AG09309 (cell line): Measurements from ENCODE around the gene TOB2.
"Not testable (repeated sequence)": the region's sequence is repeated elsewhere in the genome, so short reads cannot be mapped to it uniquely, and the experiment has no call there.

Experiments
- DNase-seq: peaks from one replicate; pipeline ENCODE4 v3.0.0-alpha.2; 2010; ENCODE audit warnings: low read depth
- H3K4me3 ChIP-seq: 2 replicates; pipeline ENCODE4 v1.5.1; 2011; ENCODE audit warnings: mild to moderate bottlenecking, low read depth, low read length, moderate library complexity; ENCODE audit not compliant: control insufficient read depth
- CTCF ChIP-seq: IDR thresholded peaks from 2 replicates; pipeline ENCODE4 v1.5.1; 2011; ENCODE audit warnings: mild to moderate bottlenecking, low read depth, low read length, inconsistent platforms; ENCODE audit not compliant: insufficient read depth, control insufficient read depth; ENCODE audit errors: missing control alignments

TOB2 gene

GRCh38 chr22:41447435-41448188 lies 1.0 kb upstream of the TOB2 start:
- TF ChIP-seq CTCF = no peak
- no peak for DNase-seq
- peak overlapping the region; percentile 99 for H3K4me3 ChIP-seq

DNA sequence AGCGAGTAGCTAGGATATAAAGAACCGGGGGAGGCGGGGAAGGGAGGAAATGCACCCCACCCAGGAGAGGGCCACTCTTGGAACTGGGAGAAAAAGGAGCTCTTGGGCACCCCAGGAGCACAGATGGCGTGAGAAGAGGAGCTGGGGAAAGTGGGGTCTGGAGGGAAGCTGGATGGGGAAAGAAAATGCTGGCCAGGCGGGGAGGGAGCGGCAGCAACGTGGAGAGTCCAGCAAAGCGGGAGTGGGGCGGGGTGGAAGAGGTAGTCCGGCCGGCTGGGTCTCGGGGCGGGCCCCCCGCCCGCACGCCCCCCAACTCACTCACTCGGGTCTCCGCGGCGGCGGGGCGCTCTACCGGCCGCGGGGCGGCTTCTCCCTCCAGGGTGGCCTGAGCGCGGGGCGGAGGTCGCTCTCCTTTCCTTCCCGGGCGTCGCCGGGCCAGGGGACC lies 522 bp downstream of the TOB2 start:
- H3K4me3 ChIP-seq = peak overlapping the region; percentile 99
- no peak for DNase-seq
- no peak for TF ChIP-seq CTCF

GRCh38 chr22:41445129-41446056 lies 1.2 kb downstream of the TOB2 start:
- no peak for DNase-seq
- no peak for TF ChIP-seq CTCF
- peak overlapping the region; percentile 99 for H3K4me3 ChIP-seq

- TF ChIP-seq CTCF = no peak
- peak; percentile 85 for DNase-seq
- peak overlapping the region; percentile 99 for H3K4me3 ChIP-seq
Measured at GRCh38 chr22:41444360-41445128, 2.1 kb downstream of the TOB2 start.

DNA sequence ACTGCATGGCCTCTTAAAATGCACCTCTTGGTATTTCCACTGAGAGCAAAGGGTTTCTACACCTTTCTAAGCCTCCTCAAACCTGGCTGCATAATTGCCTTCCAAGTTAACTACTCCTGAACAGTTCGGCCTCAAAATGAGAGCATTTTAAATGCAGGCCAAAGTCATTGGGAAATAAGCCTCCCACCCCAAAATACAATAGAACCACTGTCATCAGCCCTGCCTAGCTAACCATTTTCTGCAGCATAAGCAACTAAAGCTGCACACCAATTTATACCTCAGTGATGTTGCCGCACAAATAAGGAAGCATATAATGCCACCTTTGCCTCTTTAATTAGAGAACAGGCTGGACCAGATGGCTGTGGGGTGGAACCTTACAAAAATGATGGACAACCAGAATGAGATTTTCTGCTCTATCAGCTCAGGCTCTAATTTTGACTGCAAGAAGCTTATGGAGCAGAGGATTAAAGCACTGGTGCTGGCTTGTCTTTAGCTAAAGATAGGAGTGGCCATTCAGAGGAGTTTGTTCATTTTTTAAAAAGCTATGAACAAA lies 4.3 kb downstream of the TOB2 start:
- no peak for TF ChIP-seq CTCF
- no peak overlapping the region for H3K4me3 ChIP-seq
- no peak for DNase-seq

DNA sequence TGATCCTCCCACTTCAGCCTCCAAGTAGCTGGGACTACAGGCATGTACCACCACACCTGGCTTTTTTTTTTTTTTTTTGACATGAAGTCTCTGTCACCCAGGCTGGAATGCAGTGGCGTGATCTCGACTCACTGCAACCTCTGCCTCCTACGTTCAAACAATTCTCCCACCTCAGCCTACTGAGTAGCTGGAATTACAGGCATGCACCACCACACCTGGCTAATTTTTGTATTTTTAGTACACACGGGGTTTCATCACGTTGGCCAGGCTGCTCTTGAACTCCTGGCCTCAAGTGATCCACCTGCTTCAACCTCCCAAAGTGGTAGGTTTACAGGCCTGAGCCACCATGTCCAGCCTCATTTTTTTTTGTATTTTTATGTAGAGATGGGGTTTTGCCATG lies 6.1 kb downstream of the TOB2 start:
- not testable (repeated sequence) for H3K4me3 ChIP-seq, DNase-seq
